SW480 (cell line): ENCODE data around the gene MIGA2.
"Not testable (repeated sequence)": the region's sequence is repeated elsewhere in the genome, so short reads cannot be mapped to it uniquely, and the experiment has no call there.

Source experiments
- DNase-seq: peaks from one replicate; pipeline ENCODE4 v3.0.0-alpha.2; 2016; ENCODE audit warnings: low spot score

Gene MIGA2

GRCh38 chr9:129011170-129011569, 25.3 kb upstream of the MIGA2 start:
- DNase-seq: no peak

- no peak for DNase-seq
These were observed 24.7 kb upstream of the MIGA2 start for GRCh38 chr9:129011761-129012181.

- DNase-seq: no peak
These were observed 24.1 kb upstream of the MIGA2 start for GRCh38 chr9:129012343-129012742.

- no peak for DNase-seq
These were observed 23.5 kb upstream of the MIGA2 start for GRCh38 chr9:129012893-129013448.

GRCh38 chr9:129013674-129014073, 22.8 kb upstream of the MIGA2 start:
- no peak for DNase-seq

GRCh38 chr9:129014124-129014523, 22.3 kb upstream of the MIGA2 start:
- DNase-seq: no peak

- no peak for DNase-seq
These were observed 21.8 kb upstream of the MIGA2 start for GRCh38 chr9:129014608-129015007.

GRCh38 chr9:129021091-129021490, 15.3 kb upstream of the MIGA2 start:
- no peak for DNase-seq

GRCh38 chr9:129022037-129022436, 14.4 kb upstream of the MIGA2 start:
- DNase-seq: no peak

GRCh38 chr9:129023036-129023907, 13.2 kb upstream of the MIGA2 start:
- DNase-seq: no peak

GRCh38 chr9:129023908-129024233, 12.6 kb upstream of the MIGA2 start:
- DNase-seq: no peak

- DNase-seq: no peak
These were observed 9.8 kb upstream of the MIGA2 start for GRCh38 chr9:129026442-129027223.

- DNase-seq: no peak
These were observed 9.2 kb upstream of the MIGA2 start for GRCh38 chr9:129027224-129027684.

GRCh38 chr9:129027685-129028191, 8.7 kb upstream of the MIGA2 start:
- DNase-seq: peak; percentile 54

- DNase-seq: peak; percentile 88
These were observed 8.0 kb upstream of the MIGA2 start, which contains the start of gene SH3GLB2 for GRCh38 chr9:129028192-129028966. Gene SH3GLB2, minus strand, starts transcription at chr9:129028331. Its CDS starts 177 bp downstream, at chr9:129028154.

- no peak for DNase-seq
These were observed 6.2 kb upstream of the MIGA2 start for GRCh38 chr9:129030191-129030590.

GRCh38 chr9:129031514-129031913, 4.9 kb upstream of the MIGA2 start:
- no peak for DNase-seq

- no peak for DNase-seq
These were observed 3.8 kb upstream of the MIGA2 start for GRCh38 chr9:129032541-129033159.

- no peak for DNase-seq
These were observed 3.2 kb upstream of the MIGA2 start for GRCh38 chr9:129033216-129033615.

GRCh38 chr9:129035838-129036237, 588 bp upstream of the MIGA2 start:
- DNase-seq: not testable (repeated sequence)
